OCI-LY7 (cell line): Measurements from ENCODE around the gene NHERF2.

Experiments
- EZH2phosphoT487 ChIP-seq: fragments of 200-600 bp; sonication (generic); IDR thresholded peaks from 2 replicates; pipeline ENCODE4 v1.6.1; 2018; ENCODE audit warnings: low read depth, borderline replicate concordance, mild to moderate bottlenecking, mixed run types, antibody characterized with exemption, low read length, moderate library complexity, mixed read lengths
- TF ChIP-seq, protein P1 (sequence below): fragments of 200-600 bp; sonication (generic); conservative IDR thresholded peaks from 2 replicates; pipeline ENCODE4 v1.5.1; 2014; ENCODE audit warnings: mild to moderate bottlenecking, antibody characterized with exemption, low read length, moderate library complexity, mixed read lengths

- TF ChIP-seq, protein P1, sequence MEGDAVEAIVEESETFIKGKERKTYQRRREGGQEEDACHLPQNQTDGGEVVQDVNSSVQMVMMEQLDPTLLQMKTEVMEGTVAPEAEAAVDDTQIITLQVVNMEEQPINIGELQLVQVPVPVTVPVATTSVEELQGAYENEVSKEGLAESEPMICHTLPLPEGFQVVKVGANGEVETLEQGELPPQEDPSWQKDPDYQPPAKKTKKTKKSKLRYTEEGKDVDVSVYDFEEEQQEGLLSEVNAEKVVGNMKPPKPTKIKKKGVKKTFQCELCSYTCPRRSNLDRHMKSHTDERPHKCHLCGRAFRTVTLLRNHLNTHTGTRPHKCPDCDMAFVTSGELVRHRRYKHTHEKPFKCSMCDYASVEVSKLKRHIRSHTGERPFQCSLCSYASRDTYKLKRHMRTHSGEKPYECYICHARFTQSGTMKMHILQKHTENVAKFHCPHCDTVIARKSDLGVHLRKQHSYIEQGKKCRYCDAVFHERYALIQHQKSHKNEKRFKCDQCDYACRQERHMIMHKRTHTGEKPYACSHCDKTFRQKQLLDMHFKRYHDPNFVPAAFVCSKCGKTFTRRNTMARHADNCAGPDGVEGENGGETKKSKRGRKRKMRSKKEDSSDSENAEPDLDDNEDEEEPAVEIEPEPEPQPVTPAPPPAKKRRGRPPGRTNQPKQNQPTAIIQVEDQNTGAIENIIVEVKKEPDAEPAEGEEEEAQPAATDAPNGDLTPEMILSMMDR, result no peak
- no peak for TF ChIP-seq EZH2phosphoT487
Measured at GRCh38 chr16:2039274-2040031, 12.8 kb downstream of the NHERF2 start.
